Cerebellar cortex (tissue), 1 donor: ENCODE data around the gene PLEKHG2.

ENCODE experiments used
- DNase-seq: peaks from one replicate; pipeline ENCODE4 v3.0.0-alpha.2; 2015; ENCODE audit warnings: low spot score

Gene PLEKHG2

DNA sequence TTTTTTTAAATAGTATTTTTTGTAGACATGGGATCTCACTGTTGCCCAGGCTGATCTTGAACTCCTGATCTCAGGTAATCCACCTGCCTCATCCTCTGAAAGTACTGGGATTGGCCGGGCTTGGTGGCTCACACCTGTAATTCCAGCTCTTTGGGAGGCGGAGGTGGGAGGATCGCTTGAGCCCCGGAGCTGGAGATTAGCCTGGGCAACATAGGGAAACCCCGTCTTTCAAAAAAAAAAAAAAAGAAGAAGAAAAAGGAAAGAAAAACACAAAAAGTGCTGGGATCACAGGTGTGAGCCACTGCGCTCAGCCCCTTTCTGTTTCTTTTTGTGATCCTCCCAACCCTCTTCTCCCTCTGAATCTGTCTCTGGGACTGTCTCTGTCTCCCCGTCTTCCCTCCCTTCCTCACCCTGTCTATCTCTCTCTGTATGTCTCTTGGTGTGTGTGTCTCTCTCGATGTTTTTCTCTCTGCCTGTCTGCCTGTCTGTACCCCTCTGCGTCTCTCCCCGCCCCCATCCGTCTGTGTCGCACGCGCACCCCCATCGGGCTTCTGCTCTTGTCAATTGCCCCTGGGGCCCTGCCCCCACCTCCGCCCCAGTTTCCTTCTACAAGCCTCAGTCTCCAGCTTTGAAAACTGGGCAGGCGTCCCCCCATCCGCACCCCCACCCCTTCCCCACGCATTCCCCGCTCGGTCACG, 6.4 kb upstream of the PLEKHG2 start:
- DNase-seq = no peak

DNA sequence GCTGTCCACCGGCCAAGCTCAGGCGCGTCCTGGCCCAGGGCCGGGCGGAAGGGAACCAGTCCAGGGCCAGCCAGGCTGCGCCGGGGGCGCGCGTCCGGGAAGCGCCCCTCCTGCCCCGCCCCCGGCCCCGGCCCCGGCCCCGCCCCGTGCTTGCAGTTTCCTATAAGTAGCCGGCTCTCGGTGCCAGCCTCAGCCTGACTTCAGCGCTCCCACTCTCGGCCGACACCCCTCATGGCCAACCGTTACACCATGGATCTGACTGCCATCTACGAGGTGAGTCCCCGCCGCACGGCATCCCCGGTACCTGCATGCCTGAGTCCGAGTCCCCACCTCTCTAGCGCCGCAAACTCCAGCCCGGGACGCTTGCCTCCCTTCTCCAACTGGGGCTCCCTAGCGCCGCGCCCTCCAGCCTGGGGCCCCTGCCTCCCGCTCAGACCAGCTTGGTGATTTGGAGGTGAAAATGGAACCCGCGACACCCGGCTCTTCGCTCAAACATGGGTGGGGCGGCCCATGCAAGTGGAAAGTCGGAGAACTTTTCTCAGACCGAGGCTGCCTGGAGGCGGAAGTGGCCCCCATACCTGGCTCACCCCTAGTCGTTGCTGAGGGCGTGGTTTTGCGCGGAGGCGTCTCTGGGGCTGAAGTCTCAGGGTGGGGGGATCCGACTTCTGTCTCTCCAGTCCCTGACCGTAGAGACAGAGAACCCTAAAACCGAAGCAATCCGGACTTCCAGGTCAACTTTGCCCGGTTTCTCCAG, 5.6 kb upstream of the PLEKHG2 start, which contains the start of gene ZFP36:
TSS of gene ZFP36 (plus strand) at position 192 of the 754 bp plus-strand sequence. CDS start at position 250, 58 bp downstream.
- peak; percentile 74 for DNase-seq

DNA sequence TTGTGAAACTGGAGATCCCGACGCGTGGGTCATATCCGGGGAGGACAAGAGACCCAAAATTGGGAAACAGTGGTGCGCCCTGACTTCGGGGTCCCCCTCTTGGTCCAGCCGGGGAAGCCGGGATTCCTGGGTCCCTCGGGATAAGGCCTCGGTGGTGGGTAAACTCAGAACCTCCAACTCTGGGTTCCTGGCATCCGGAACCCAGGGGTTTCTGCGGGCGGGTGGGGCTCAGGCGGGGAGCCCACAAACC, 5.1 kb upstream of the PLEKHG2 start:
- DNase-seq = no peak

DNA sequence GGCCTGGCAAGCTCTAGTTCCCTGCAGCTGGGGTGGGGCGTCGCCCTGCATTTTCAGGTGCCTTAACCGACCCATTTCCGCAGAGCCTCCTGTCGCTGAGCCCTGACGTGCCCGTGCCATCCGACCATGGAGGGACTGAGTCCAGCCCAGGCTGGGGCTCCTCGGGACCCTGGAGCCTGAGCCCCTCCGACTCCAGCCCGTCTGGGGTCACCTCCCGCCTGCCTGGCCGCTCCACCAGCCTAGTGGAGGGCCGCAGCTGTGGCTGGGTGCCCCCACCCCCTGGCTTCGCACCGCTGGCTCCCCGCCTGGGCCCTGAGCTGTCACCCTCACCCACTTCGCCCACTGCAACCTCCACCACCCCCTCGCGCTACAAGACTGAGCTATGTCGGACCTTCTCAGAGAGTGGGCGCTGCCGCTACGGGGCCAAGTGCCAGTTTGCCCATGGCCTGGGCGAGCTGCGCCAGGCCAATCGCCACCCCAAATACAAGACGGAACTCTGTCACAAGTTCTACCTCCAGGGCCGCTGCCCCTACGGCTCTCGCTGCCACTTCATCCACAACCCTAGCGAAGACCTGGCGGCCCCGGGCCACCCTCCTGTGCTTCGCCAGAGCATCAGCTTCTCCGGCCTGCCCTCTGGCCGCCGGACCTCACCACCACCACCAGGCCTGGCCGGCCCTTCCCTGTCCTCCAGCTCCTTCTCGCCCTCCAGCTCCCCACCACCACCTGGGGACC, 4.6 kb upstream of the PLEKHG2 start:
- no peak for DNase-seq

DNA sequence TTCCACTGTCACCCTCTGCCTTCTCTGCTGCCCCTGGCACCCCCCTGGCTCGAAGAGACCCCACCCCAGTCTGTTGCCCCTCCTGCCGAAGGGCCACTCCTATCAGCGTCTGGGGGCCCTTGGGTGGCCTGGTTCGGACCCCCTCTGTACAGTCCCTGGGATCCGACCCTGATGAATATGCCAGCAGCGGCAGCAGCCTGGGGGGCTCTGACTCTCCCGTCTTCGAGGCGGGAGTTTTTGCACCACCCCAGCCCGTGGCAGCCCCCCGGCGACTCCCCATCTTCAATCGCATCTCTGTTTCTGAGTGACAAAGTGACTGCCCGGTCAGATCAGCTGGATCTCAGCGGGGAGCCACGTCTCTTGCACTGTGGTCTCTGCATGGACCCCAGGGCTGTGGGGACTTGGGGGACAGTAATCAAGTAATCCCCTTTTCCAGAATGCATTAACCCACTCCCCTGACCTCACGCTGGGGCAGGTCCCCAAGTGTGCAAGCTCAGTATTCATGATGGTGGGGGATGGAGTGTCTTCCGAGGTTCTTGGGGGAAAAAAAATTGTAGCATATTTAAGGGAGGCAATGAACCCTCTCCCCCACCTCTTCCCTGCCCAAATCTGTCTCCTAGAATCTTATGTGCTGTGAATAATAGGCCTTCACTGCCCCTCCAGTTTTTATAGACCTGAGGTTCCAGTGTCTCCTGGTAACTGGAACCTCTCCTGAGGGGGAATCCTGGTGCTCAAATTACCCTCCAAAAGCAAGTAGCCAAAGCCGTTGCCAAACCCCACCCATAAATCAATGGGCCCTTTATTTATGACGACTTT, 3.9 kb upstream of the PLEKHG2 start:
- DNase-seq = no peak

DNA sequence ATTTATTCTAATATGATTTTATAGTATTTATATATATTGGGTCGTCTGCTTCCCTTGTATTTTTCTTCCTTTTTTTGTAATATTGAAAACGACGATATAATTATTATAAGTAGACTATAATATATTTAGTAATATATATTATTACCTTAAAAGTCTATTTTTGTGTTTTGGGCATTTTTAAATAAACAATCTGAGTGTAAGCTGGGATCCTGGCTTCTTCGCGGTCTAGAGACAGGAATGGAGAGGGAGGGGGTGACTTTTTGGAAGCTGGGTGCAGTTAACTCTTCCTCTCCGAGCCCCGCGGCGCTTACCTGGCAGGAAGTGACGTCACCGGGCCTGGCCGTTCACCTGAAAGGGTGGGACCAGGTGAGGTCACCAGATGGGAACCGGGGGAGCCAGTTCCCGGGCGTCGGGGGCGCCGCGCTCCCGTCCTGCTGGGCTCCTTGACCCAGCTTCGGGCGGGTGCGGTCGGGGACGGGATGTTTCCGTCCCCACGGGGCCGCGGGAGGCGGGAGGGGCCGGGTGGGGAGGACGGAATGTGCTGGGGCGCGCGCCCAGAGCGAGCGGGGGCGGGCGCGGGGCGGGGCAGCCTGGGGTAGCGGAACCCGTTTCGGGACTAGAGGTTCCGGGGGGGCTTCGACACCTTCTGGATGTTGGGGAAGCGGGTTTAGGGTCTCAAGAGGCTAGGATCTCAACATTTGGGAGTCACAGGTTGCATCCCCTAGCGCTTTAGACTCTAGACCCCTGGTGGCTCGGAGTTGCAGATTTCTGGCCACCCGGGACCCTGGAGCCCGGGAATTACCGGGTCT, 3.1 kb upstream of the PLEKHG2 start:
- peak; percentile 75 for DNase-seq

DNA sequence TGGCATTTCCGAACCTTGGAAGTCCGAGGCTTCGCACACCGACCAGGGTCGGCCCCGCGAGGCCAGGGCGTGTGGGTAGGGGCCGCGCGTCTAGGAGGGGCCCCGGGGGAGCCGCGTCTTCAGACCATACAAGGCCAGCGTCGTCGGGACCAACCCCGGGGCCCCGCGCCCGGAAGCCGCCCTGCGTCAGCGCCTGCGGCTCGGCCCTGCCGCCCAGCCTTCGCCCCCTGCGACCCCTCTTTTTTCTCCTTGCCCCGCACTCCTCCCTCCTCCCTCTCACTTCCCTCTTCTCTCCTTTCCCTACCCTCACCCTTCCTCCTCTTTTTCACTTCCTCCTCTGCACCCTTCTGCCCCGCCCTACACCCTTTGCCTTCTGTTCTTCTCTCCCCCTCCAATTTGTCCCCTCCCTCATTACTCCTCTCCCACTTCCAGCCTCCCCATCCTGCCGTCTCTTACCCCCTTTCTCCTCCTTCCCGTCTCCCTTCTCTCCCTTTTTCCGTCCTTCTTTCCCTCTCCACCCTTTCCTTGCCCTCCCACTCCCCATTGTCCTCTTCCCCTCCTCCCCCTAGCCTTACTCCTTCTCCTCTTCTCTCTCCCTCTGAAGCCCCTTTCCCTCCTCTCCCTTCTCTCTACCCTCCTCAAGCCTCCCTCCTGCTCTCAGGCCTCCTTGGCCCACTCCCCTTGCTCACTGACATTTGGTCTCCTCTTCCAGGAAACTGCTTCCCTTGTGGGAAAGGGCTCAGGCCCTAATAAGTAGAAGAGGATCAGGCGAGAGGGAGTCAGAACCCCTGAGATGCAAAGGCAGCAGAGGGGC, 2.2 kb upstream of the PLEKHG2 start:
- no peak for DNase-seq

DNA sequence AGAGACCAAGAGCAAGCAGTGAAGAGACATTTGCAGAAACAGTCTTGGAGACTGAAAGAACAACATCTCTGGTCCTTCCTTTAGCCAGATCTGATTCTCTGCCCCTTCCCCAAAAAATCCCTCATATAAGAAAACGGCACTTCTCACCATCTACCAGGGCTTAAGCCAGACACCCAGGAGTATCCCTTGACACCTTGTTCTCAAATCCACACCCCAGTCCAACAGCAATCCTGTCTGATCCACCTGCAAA, 1.7 kb upstream of the PLEKHG2 start:
- DNase-seq = no peak

DNA sequence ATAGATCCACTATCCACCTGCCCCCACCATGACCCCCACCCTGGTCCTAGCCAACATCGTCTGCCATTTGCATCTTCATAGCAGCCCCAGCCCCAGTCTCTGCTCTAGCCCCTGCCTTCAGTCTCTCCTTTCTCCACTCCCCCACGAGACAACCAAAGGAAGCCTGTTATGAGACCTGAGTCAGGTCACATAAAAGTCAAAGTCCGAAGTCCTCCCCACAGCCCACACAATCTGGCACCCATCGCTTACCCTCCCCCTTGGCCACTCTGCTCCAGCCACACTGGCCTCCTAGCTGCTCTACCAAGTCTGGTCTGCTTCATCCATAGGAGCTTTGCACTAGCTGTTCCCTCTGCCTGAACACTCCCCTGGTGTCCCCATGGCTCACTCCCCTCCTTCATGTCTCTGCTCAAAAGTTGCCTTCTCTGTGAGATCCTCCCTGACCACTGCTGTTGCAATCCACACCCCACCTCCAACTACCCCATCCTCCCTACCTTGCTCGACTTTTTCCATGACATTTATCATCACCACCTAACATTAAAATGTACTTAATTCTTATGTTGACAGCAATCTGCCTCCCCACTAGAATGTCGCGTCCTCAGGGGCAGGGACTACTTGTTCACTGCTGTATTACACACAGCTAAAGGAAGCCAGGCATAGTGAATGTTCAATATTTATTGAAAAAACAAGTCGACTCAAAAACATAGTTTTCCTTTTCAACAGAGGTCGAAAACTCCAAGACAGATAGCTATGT, 1.2 kb upstream of the PLEKHG2 start:
- DNase-seq = no peak

DNA sequence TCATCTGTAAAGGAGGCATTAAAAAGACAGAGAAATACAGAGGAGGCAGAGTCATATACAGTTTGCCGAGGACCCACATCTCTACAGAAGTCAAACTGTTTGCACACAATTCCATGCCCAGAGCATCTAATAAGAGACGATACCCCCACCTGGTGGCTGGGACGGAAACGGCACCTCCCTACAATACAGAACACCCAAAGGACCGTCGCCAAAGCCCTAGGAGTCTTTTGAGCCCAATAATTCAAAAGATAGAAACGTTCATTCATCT, 703 bp upstream of the PLEKHG2 start:
- peak; percentile 93 for DNase-seq

DNA sequence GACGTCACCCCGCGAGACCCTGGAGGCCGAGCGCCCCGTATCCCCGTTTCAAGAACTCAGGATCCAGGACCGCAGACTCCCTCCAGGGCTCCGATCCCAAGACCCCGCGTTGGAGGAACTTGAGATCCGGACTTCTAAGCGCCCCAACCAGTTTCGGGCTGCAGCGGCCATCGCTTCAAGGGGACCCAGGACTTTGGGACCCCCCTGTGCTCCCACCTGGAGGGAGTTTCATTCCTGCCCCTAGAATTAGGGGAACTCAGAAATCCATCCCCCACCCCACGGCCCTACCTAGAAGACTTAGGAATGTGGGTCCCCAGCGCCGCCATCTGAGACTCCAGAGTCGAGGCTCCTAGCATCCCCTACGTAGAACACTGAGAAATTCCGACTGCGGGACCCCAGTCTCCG, 400 bp downstream of the PLEKHG2 start:
- no peak for DNase-seq

DNA sequence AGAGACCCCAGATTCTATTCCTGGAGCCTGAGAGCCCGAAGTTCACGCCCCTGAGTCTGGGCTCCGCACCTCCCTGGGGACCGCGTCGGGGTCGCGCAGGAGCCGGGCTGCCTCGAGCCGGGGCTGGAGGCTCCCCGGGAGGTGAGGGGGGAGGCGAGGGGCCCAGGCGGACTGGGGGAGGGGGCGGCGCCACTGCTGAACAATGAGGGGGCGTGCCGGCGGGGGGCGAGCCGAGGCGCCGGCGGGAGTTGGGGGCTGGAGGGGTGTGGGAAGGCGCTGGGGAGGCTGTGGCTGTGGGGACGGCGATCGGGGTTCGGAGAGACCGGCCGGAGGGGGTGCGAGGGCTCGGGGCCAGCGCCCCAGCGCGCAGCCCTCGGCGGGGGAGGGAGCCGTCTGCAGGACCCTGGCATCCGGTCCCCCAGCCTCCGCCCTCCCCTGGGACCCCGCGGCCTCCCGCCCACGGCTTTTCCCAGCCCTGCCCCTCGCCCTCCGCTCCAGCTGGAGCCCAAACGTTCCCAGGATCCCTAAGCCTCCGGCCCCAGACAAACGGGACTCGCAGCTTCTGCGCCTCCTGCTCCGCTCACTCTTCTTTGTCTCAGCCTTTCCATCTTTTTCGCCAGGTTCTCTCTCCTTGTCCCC, 922 bp downstream of the PLEKHG2 start:
- no peak for DNase-seq

DNA sequence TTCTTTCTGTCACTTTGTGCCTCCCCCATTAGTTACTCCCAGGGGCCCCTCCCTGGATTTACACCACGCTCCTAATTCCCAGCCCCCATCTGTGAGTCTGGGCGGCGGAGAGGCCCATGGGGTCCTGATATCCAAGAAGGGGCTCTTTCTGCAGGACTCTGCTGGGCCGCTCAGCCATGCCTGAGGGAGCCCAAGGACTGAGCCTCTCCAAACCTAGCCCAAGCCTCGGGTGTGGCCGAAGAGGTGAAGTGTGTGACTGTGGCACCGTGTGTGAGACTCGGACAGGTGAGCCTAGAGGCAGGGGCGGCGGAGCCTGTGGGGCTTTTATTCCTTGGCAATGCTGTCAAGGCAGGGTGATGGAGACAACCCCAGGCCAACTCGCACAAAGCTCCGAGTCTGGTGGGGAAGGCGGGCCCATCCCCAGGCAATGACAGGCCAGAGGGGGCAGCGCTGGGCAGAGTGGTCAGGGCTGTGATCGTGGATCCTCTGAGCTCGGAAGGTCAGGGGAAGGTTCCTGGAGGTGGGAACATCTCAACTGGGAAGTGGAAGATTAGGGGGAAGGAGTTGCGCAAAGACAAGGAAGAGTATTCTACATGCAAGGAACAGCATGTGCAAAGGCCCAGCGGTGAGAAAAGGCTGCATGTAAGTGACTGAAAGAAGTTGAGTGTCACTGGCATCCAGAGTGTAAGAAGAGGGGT, 1.6 kb downstream of the PLEKHG2 start:
- no peak for DNase-seq

DNA sequence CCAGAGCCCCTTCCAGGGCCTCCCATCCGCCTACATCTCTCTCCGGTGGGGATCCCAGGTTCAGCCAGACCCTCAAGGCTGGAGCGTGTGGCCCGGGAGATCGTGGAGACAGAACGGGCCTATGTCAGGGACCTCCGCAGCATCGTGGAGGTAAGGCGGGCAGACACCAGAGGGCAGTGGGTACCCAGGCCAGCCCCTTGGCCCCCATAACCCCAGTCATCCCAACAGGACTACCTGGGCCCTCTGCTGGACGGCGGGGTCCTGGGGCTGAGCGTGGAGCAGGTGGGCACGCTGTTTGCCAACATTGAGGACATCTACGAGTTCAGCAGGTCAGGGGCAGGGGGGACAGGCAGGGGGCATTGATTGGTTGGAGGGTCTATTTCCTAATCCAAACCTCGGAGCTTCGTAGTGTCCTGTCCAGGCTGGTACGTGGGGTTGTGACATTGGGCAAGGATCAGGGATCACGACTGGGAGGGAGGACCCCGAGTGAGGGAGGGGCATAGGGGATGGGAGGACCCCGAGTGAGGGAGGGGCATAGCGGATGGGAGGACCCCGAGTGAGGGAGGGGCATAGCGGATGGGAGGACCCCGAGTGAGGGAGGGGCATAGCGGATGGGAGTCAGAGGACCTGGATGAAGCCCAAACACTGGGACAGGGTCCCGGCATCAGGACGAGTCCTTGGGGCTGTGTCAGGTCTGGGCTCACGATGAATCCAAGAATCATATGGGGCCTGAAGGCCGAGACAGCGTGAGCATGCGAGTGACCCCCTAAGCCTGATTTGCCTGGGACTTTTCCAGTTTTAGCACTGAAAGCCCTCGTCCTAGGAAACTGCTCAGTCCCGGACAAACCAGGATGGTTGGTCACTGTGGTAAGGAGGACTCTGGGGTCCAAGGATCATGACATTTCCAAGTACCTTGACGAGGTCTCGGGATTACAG, 2.9 kb downstream of the PLEKHG2 start:
- no peak for DNase-seq

DNA sequence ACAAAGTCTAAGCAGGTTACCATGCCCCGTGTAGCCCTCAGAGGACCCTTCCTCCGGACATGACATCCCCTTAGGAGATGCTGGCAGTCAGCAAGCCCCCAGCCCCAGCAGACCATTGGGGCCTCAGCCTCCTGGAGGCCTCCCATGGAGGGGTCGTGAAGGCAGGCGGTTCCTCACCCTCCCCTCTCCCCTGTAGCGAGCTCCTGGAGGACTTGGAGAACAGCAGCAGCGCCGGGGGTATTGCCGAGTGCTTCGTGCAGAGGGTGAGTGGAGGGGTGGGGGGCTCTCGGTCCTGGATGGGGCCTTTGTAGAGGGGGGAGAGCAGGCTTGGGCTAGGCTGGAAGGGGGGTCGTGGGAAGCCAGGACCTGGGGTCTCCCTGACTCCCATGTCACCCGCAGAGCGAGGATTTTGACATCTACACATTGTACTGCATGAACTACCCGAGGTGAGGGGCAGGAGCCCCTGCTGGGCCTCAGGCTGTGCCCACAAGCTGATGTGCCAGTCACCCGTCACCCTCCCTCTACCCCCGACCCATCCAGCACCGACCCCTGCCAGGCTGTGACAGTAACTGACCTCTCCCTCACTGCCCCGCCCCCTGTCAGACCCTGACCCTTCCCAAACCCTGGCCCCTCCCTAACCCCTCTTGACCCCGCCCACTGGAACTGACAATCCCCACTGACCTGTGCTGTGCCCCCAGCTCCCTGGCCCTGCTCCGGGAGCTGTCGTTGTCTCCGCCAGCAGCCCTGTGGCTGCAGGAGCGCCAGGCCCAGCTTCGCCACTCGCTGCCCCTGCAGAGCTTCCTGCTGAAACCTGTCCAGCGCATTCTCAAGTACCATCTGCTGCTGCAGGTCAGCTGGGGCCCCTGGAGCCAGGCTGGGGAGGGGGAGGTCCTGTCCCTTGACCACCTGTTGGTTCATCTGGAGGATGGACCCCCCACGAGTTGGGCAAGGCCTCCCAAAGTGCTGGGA, 4.0 kb downstream of the PLEKHG2 start:
- DNase-seq = no peak

DNA sequence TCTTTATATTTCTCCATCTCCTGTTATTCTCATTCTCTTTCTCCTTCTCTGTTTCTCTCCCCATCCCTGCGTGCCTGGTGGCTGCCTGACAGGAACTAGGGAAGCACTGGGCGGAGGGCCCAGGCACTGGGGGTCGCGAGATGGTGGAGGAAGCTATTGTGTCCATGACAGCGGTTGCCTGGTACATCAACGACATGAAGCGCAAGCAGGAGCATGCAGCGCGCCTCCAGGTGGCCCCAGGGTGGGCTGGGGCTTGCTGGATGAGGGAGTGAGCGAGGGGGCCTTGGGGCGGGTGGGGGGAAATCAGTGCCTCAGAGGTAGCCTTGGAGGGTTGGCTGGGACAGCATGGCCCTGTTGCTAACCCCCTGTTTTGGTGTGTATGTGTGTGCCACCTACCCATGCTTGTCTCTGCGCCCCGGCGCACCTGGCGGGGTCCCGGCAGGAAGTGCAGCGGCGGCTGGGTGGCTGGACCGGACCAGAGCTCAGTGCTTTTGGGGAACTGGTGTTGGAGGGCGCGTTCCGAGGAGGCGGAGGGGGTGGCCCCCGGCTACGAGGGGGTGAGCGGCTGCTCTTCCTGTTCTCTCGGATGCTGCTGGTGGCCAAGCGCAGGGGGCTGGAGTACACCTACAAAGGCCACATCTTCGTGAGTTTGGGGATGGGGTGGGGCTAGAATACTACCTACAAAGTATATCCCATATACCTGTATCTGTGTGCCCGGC, 5.2 kb downstream of the PLEKHG2 start:
- DNase-seq = no peak
